ENCODE measurements around the gene CTDP1. TPM values are rescaled to one million over a fixed set of nuclear protein-coding genes. Genes with fewer than 3 reads are reported as not detected.

CTDP1 gene
- total RNA-seq, 4 donors from 2014 or later, result 20.7 to 36.2 (median 25.8) TPM

GRCh38 chr18:79784071-79784913 lies 104.7 kb downstream of the CTDP1 start:
- Histone ChIP-seq H3K36me3 (no peaks in the 10 kb centered on the region), H3K27ac (no peak overlapping the region), H3K4me1 (peaks cover 0 to 6% (median 0%) of the 10 kb centered on the region in 4 donors), H3K4me3 (no peak overlapping the region), H3K27me3 (peaks cover 0 to 8% of the 10 kb centered on the region in 2 donors), H3K9me3 (no peaks in the 10 kb centered on the region)
- DNase-seq, result no peak
- TF ChIP-seq POLR2A (IDR thresholded peaks at IDR 0.05) (no peak), CTCF (IDR thresholded peaks at IDR 0.05) (no peak)

- Histone ChIP-seq H3K27ac (no peak overlapping the region), H3K4me3 (no peak overlapping the region), H3K4me1 (peaks cover 0 to 6% (median 0%) of the 10 kb centered on the region in 4 donors), H3K9me3 (no peaks in the 10 kb centered on the region), H3K36me3 (no peaks in the 10 kb centered on the region), H3K27me3 (peaks cover 0 to 8% of the 10 kb centered on the region in 2 donors)
- no peak for TF ChIP-seq CTCF (IDR thresholded peaks at IDR 0.05)
- TF ChIP-seq POLR2A (IDR thresholded peaks at IDR 0.05), result no peak
- DNase-seq, result no peak
Observed at GRCh38 chr18:79784965-79785770, 105.6 kb downstream of the CTDP1 start.

GRCh38 chr18:79785831-79786230 lies 106.2 kb downstream of the CTDP1 start:
- no peak overlapping the region for H3K27ac ChIP-seq
- H3K36me3 ChIP-seq, result no peaks in the 10 kb centered on the region
- H3K4me3 ChIP-seq, result no peak overlapping the region
- peaks cover 0 to 8% of the 10 kb centered on the region in 2 donors for H3K27me3 ChIP-seq
- no peaks in the 10 kb centered on the region for H3K9me3 ChIP-seq
- DNase-seq, result no peak
- peaks cover 0 to 6% (median 0%) of the 10 kb centered on the region in 4 donors for H3K4me1 ChIP-seq
- TF ChIP-seq CTCF (IDR thresholded peaks at IDR 0.05), result no peak
- TF ChIP-seq POLR2A (IDR thresholded peaks at IDR 0.05), result no peak

- Histone ChIP-seq H3K36me3 (no peaks in the 10 kb centered on the region), H3K27ac (no peak overlapping the region), H3K4me1 (peaks cover 0 to 6% (median 0%) of the 10 kb centered on the region in 4 donors), H3K27me3 (peaks cover 0 to 8% of the 10 kb centered on the region in 2 donors), H3K9me3 (no peaks in the 10 kb centered on the region), H3K4me3 (no peak overlapping the region)
- TF ChIP-seq CTCF (IDR thresholded peaks at IDR 0.05), result no peak
- no peak for DNase-seq
Observed at GRCh38 chr18:79786304-79786703, 106.7 kb downstream of the CTDP1 start.

GRCh38 chr18:79786786-79787526 lies 107.4 kb downstream of the CTDP1 start:
- Histone ChIP-seq H3K4me3 (no peak overlapping the region), H3K27ac (no peak overlapping the region), H3K36me3 (no peaks in the 10 kb centered on the region), H3K4me1 (peaks cover 0 to 6% (median 0%) of the 10 kb centered on the region in 4 donors), H3K27me3 (peaks cover 0 to 8% of the 10 kb centered on the region in 2 donors), H3K9me3 (no peaks in the 10 kb centered on the region)
- no peak for DNase-seq
- TF ChIP-seq CTCF (IDR thresholded peaks at IDR 0.05) (no peak), POLR2A (IDR thresholded peaks at IDR 0.05) (no peak)
